Non-pigmented ciliary epithelial cell (primary cell): ENCODE data around the gene SEPTIN11.

ENCODE experiments used
- DNase-seq: peaks from one replicate; pipeline ENCODE4 v3.0.0-alpha.2; 2010; ENCODE audit warnings: low read depth

The SEPTIN11 gene

GRCh38 chr4:76949276-76950051 is at the start of gene SEPTIN11:
SEPTIN11 (plus strand) TSS chr4:76949752; CDS start chr4:76949904, 152 bp downstream.
- peak; percentile 71 for DNase-seq

- DNase-seq, result no peak
Measured at GRCh38 chr4:76902233-76902890, 47.2 kb upstream of the SEPTIN11 start.

- DNase-seq, result no peak
Measured at GRCh38 chr4:76904646-76905190, 44.8 kb upstream of the SEPTIN11 start.

GRCh38 chr4:76905521-76905920 is 44.0 kb upstream of the SEPTIN11 start:
- DNase-seq, result peak; percentile 78

GRCh38 chr4:76909711-76910110 is 39.8 kb upstream of the SEPTIN11 start:
- no peak for DNase-seq

- no peak for DNase-seq
Measured at GRCh38 chr4:76920715-76921114, 28.8 kb upstream of the SEPTIN11 start.

- no peak for DNase-seq
Measured at GRCh38 chr4:76923619-76924357, 25.8 kb upstream of the SEPTIN11 start.

- no peak for DNase-seq
Measured at GRCh38 chr4:76926841-76927240, 22.7 kb upstream of the SEPTIN11 start.

- no peak for DNase-seq
Measured at GRCh38 chr4:76930685-76931084, 18.9 kb upstream of the SEPTIN11 start.

- no peak for DNase-seq
Measured at GRCh38 chr4:76931087-76931486, 18.5 kb upstream of the SEPTIN11 start.

- no peak for DNase-seq
Measured at GRCh38 chr4:76931576-76932276, 17.8 kb upstream of the SEPTIN11 start.

- no peak for DNase-seq
Measured at GRCh38 chr4:76939184-76939583, 10.4 kb upstream of the SEPTIN11 start.

- peak; percentile 55 for DNase-seq
Measured at GRCh38 chr4:76943129-76943620, 6.4 kb upstream of the SEPTIN11 start.

GRCh38 chr4:76943790-76944189 is 5.8 kb upstream of the SEPTIN11 start:
- DNase-seq, result no peak

GRCh38 chr4:76947369-76947768 is 2.2 kb upstream of the SEPTIN11 start:
- no peak for DNase-seq

GRCh38 chr4:76948443-76949275 is 893 bp upstream of the SEPTIN11 start:
- no peak for DNase-seq

GRCh38 chr4:76950052-76950955 is 752 bp downstream of the SEPTIN11 start:
- DNase-seq, result no peak

- no peak for DNase-seq
Measured at GRCh38 chr4:76950956-76951671, 1.6 kb downstream of the SEPTIN11 start.

GRCh38 chr4:76951672-76952010 is 2.1 kb downstream of the SEPTIN11 start:
- no peak for DNase-seq
